GM20000 (cell line): Measurements from ENCODE around the gene OSR1.
"Not testable (repeated sequence)": the region's sequence is repeated elsewhere in the genome, so short reads cannot be mapped to it uniquely, and the experiment has no call there.

Experiments
- DNase-seq: peaks from one replicate; pipeline ENCODE4 v3.0.0; 2012; ENCODE audit warnings: low spot score
- TF ChIP-seq, protein P1 (sequence below): IDR thresholded peaks from 2 replicates; pipeline ENCODE4 v1.5.1; 2012; ENCODE audit warnings: mild to moderate bottlenecking, control low read depth; ENCODE audit errors: extremely low read depth, missing control alignments

The OSR1 gene

DNA sequence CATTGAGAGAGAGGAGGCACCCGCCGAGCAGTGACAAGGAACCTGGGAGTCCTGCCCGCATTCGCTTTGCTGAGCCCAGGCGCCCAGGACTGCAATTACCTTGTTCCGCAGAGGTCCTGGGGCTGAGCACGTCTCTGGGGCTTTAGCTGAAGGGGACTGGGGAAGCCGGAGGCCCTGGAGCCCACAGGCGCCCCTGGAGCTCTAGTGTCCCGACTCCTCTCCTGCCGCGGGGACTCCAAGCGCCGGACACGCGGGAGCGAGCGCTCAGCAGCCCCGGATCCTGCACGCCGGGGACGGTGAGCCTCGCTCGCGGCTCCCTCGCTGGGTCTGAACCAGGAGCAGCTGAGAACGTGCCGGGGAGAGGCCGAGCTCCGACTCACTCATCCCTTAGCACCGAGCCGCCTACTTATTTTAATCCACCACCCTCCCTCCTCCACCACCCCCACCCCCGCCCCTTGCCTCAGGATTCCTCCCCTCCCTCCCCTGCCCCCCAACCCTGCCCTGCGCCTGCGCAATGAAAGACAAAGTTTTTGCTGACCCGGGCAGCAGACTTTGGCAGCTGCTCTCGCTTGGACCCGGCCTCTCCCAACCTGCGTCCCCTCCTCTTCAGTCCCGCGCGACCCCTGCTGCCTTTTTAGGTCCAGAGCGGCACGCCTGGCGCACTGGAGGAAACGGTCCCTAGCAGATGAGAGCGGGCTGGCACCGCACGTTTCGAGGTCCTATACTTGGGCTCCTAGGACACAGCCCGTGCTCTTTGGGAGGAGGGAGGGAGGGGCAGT, at the start of gene OSR1:
OSR1 (minus strand) TSS at position 382 of the 779 bp plus-strand sequence. CDS start 4,818 bp downstream, outside the sequence.
- peak; percentile 28 for DNase-seq

DNA sequence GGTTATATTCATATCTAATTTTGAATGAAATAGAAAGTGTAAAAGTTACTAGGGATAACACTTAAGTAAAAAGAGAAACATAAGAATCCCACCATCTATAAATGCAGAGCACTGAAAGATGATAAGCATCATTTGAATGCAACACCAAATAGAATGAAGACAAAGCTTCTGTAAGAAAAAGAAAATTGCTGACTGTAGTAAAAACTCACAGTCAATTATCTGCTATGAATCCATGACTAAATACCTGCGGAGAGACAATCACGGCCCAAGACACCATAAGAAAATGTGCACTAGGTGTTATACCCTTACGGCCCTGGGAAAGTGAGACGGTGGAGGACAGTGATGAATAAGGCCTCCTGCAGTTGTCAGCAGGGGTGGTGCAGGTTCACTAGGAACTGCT, 45.4 kb upstream of the OSR1 start:
- no peak for DNase-seq
- TF ChIP-seq, protein P1, sequence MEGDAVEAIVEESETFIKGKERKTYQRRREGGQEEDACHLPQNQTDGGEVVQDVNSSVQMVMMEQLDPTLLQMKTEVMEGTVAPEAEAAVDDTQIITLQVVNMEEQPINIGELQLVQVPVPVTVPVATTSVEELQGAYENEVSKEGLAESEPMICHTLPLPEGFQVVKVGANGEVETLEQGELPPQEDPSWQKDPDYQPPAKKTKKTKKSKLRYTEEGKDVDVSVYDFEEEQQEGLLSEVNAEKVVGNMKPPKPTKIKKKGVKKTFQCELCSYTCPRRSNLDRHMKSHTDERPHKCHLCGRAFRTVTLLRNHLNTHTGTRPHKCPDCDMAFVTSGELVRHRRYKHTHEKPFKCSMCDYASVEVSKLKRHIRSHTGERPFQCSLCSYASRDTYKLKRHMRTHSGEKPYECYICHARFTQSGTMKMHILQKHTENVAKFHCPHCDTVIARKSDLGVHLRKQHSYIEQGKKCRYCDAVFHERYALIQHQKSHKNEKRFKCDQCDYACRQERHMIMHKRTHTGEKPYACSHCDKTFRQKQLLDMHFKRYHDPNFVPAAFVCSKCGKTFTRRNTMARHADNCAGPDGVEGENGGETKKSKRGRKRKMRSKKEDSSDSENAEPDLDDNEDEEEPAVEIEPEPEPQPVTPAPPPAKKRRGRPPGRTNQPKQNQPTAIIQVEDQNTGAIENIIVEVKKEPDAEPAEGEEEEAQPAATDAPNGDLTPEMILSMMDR: no peak

More for the DNA sequence above, at the start of gene OSR1:
- TF ChIP-seq, protein P1: no peak

DNA sequence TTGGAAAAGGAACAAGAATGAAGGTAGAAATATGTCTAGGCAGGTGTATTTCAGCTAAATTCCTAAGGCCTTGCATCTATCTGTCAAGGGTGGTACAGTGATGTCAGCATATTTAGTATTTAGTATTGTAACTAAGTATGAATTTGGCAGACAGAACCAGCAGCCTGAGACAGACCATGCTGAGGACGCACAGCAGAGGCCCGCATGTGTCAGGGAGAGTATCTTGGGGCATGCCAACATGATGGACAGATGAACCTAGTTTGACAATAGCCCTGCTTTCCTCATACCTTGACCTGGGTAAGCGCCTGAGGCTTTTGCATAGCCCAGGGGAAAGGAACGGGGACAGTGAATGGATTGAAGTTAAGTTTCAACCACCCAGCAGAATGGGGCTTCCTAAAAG, 33.8 kb upstream of the OSR1 start:
- no peak for DNase-seq
- TF ChIP-seq, protein P1: no peak

DNA sequence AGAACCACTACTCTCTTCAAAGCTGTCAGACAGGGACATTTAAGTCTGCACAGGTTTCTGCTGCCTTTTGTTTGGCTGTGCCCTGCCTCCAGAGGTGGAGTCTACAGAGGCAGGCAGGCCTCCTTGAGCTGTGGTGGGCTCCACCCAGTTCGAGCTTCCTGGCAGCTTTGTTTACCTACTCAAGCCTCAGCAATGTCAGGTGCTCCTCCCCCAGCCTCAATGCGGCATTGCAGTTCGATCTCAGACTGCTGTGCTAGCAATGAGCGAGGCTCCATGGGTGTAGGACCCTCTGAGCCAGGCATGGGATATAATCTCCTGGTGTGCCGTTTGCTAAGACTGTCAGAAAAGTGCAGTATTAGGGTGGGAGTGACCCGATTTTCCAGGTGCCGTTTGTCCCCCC, 31.0 kb upstream of the OSR1 start:
- DNase-seq: not testable (repeated sequence)

DNA sequence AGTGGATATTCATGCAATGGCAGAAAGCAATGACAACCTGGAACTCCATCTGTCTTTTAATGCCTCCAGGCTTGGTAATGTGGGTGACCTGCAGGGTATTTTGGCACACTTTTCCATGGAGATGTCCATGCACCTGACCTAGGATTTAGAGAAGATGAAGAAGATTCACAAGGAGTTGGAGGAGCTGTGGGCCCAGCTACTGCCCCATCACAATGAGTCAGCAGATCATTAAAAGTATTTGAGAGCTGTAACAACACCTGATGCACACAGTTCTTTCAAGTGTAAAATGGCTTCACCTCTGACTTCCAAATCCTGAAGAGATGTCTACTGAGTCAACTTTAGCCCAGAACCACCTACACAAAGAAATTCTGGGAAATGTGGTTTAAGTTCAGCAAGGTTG, 22.1 kb upstream of the OSR1 start:
- TF ChIP-seq, protein P1: no peak

DNA sequence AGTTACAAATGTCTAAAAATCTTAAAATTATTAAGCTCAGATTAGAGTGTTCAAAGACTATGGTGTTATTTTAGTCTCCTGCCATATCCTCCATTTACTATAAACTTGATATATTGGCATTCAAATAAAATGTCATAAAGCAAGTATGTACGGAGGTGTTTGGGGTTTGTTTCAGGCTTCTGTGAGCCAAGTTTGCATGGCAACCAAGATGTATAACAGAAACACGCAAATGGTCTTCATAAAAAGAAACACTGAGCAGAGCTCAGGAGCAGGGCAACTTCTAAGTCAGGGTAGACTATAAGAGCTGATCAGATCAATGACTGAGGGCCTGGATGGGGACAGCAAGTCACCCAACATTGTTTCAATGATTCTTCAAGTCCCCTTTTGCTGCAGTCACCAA, 20.5 kb upstream of the OSR1 start:
- no peak for DNase-seq
- TF ChIP-seq, protein P1: no peak

More for the DNA sequence above, 22.1 kb upstream of the OSR1 start:
- no peak for DNase-seq

DNA sequence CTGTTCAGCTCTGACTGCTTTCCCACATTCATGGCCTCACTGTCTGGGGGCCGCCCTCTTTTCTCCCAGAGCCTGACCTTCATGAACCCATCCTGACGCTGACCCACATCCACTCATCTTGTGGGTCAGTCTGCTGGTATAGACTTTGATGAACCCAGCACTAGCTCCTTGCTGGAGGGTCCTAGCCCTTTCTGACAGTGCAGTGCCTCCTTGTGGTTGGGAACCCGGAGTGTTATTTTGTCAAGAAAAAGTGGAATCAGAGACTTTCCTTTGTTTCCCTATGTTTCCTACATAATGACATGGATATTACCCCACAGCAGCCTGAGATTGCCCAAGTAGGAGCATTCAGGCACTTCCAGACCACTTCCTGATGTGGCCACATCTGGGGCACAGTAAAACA, 19.3 kb upstream of the OSR1 start:
- DNase-seq: no peak
- TF ChIP-seq, protein P1: no peak

DNA sequence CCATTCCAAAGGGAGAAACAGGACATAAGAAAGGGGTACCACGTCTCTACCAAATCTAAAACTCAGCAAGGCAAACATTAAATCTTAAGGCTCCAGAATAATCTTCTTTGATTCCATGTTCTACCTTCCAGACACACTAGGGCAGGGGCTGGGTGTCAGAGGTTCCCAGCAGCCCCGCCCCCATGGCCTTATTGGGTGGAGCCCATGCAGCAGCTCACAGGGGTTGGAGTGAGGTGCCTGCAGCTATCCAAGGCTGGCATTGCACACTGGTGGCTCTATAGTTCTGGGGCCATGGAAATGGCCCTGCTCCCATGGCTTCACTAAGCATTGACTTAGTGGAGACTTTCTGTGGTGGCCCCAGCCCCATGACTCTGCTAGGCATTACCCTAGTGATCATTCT, 14.9 kb upstream of the OSR1 start:
- TF ChIP-seq, protein P1: no peak
- no peak for DNase-seq
